H1 (cell line): ENCODE results near the gene TTBK1. TPM values are rescaled to one million over a fixed set of nuclear protein-coding genes. Genes with fewer than 3 reads are reported as not detected.

Experiments used
- CTCF ChIA-PET: fragments of 300-600 bp; sonication (Branson Sonifier 250); formaldehyde crosslinking; loops from one replicate; lab custom pipeline; 2021; ENCODE audit not compliant: partially characterized antibody; lab: Charles Lee
- POLR2A ChIA-PET: fragments of 300-600 bp; sonication (Branson Sonifier 250); formaldehyde crosslinking; loops from one replicate; lab custom pipeline; 2021; ENCODE audit warnings: inconsistent platforms; ENCODE audit not compliant: partially characterized antibody; lab: Charles Lee
- DNase-seq, 2 experiments: peaks; one replicate each; pipeline versions ENCODE4 v3.0.0 to v3.0.0-alpha.2; 2010 to 2022; ENCODE audit warnings: low spot score in 2 of 2, low read depth in 1 of 2, mixed read lengths in 1 of 2
- FAIRE-seq: peaks from 2 replicates; lab custom pipeline; 2011; peaks lifted over from hg19 to GRCh38; lab: Jason Lieb, UNC
- H2AFZ ChIP-seq: 2 replicates; pipeline ENCODE4 v1.8.1; 2012; ENCODE audit warnings: low read length, inconsistent platforms
- H2AK5ac ChIP-seq: 2 replicates; pipeline ENCODE4 v1.6.1; 2013; ENCODE audit warnings: low read depth, low read length
- H2BK120ac ChIP-seq: replicated peaks from 2 replicates; pipeline ENCODE3; 2013; ENCODE audit warnings: low read depth, low read length, inconsistent platforms
- H2BK12ac ChIP-seq: 2 replicates; pipeline ENCODE4 v1.6.1; 2013; ENCODE audit warnings: low read depth, low read length
- H2BK15ac ChIP-seq: 2 replicates; pipeline ENCODE4 v1.6.1; 2013; ENCODE audit warnings: low read length
- H2BK20ac ChIP-seq: 2 replicates; pipeline ENCODE4 v1.6.1; 2013; ENCODE audit warnings: low read length
- H2BK5ac ChIP-seq: 2 replicates; pipeline ENCODE4 v1.6.1; 2013; ENCODE audit warnings: low read depth, low read length
- H3K14ac ChIP-seq: 2 replicates; pipeline ENCODE4 v1.6.1; 2013; ENCODE audit warnings: inconsistent platforms; ENCODE audit not compliant: insufficient read length
- H3K18ac ChIP-seq: 2 replicates; pipeline ENCODE4 v1.6.1; 2013; ENCODE audit warnings: low read length; ENCODE audit errors: extremely low read depth
- H3K23ac ChIP-seq: 2 replicates; pipeline ENCODE4 v1.6.1; 2013; ENCODE audit warnings: inconsistent platforms; ENCODE audit not compliant: insufficient read length
- H3K23me2 ChIP-seq: 2 replicates; pipeline ENCODE4 v1.6.1; 2013; ENCODE audit warnings: low read depth, low read length
- H3K27ac ChIP-seq: 2 replicates; pipeline ENCODE4 v1.6.1; 2011; ENCODE audit warnings: low read depth, low read length, inconsistent platforms
- H3K27me3 ChIP-seq, 4 experiments: replicated peaks in 1 of 4; 1 replicate in 1 of 4; 2 replicates in 3 of 4; pipeline versions ENCODE4 v1.6.1 to v1.8.1; 2011 to 2013; ENCODE audit warnings: low read length in 3 of 4, mild to moderate bottlenecking in 3 of 4, inconsistent platforms in 2 of 4, mixed read lengths in 2 of 4, moderate library complexity in 1 of 4; ENCODE audit not compliant: control insufficient read depth in 3 of 4, insufficient read depth in 3 of 4; ENCODE audit errors: extremely low read depth in 1 of 4
- H3K36me3 ChIP-seq, 4 experiments: 2 replicates each; pipeline versions ENCODE4 v1.6.1 to v1.8.1; 2011 to 2013; ENCODE audit warnings: mild to moderate bottlenecking in 4 of 4, low read length in 3 of 4, moderate library complexity in 2 of 4, control low read depth in 1 of 4, inconsistent platforms in 1 of 4; ENCODE audit not compliant: insufficient read depth in 4 of 4, control insufficient read depth in 2 of 4
- H3K4ac ChIP-seq: replicated peaks from 2 replicates; pipeline ENCODE3; 2013; ENCODE audit warnings: low read length, low read depth, mixed read lengths, inconsistent platforms; ENCODE audit not compliant: insufficient read length
- H3K4me1 ChIP-seq, 4 experiments: replicated peaks in 1 of 4; 1 replicate in 1 of 4; 2 replicates in 3 of 4; pipeline versions ENCODE4 v1.6.1 to v1.8.1; 2011 to 2013; ENCODE audit warnings: low read length in 3 of 4, inconsistent platforms in 2 of 4, mixed read lengths in 1 of 4; ENCODE audit not compliant: insufficient read depth in 4 of 4, control insufficient read depth in 3 of 4
- H3K4me2 ChIP-seq, 2 experiments: 2 replicates each; pipeline versions ENCODE4 v1.6.1 to v1.8.1; 2011 to 2013; ENCODE audit warnings: low read depth in 2 of 2, low read length in 2 of 2, control low read depth in 1 of 2, inconsistent platforms in 1 of 2, mild to moderate bottlenecking in 1 of 2; ENCODE audit not compliant: insufficient read depth in 1 of 2
- H3K4me3 ChIP-seq, 4 experiments: fragments of 200-600, 300-600 bp in 1 of 4; sonication (generic), shearing (Covaris generic), sonication (Bioruptor Twin) in 1 of 4; 2 replicates each; pipeline versions ENCODE4 v1.5.1 to v1.8.1; 2011 to 2016; ENCODE audit warnings: low read length in 4 of 4, low read depth in 3 of 4, control low read depth in 2 of 4, inconsistent platforms in 2 of 4, mild to moderate bottlenecking in 2 of 4, mixed read lengths in 1 of 4, moderate library complexity in 1 of 4; ENCODE audit not compliant: insufficient read depth in 2 of 4; ENCODE audit errors: extremely low read depth in 1 of 4
- H3K56ac ChIP-seq: replicated peaks from 2 replicates; pipeline ENCODE3; 2013; ENCODE audit warnings: low read depth, mild to moderate bottlenecking, mixed read lengths, low read length, inconsistent platforms; ENCODE audit not compliant: insufficient read length
- H3K79me1 ChIP-seq: 2 replicates; pipeline ENCODE4 v1.6.1; 2013; ENCODE audit warnings: low read depth, low read length, control low read depth
- H3K79me2 ChIP-seq, 2 experiments: 2 replicates each; pipeline versions ENCODE4 v1.6.1 to v1.8.1; 2012 to 2013; ENCODE audit warnings: low read length in 2 of 2, mild to moderate bottlenecking in 2 of 2, inconsistent platforms in 1 of 2; ENCODE audit not compliant: insufficient read depth in 2 of 2, control insufficient read depth in 1 of 2
- H3K9ac ChIP-seq, 4 experiments: replicated peaks in 1 of 4; 1 replicate in 1 of 4; 2 replicates in 3 of 4; pipeline versions ENCODE4 v1.6.1 to v1.8.1; 2011 to 2013; ENCODE audit warnings: low read depth in 3 of 4, low read length in 3 of 4, control low read depth in 2 of 4, mild to moderate bottlenecking in 2 of 4, moderate library complexity in 2 of 4, inconsistent platforms in 1 of 4; ENCODE audit errors: extremely low read depth in 1 of 4
- H3K9me3 ChIP-seq, 2 experiments: 2 replicates each; pipeline versions ENCODE4 v1.6.1 to v1.8.1; 2012 to 2013; ENCODE audit warnings: mild to moderate bottlenecking in 2 of 2, moderate library complexity in 2 of 2, control low read depth in 1 of 2, inconsistent platforms in 1 of 2, low read depth in 1 of 2, low read length in 1 of 2, mixed read lengths in 1 of 2; ENCODE audit not compliant: insufficient read depth in 2 of 2
- H4K20me1 ChIP-seq, 2 experiments: replicated peaks in 1 of 2; 2 replicates each; pipeline versions ENCODE3 to v1.8.1; 2011 to 2013; ENCODE audit warnings: inconsistent platforms in 2 of 2, low read length in 2 of 2, mild to moderate bottlenecking in 1 of 2; ENCODE audit not compliant: insufficient read depth in 2 of 2, control insufficient read depth in 1 of 2
- H4K5ac ChIP-seq: 2 replicates; pipeline ENCODE4 v1.6.1; 2013; ENCODE audit warnings: low read length, low read depth, mixed read lengths, inconsistent platforms; ENCODE audit not compliant: insufficient read length
- H4K8ac ChIP-seq: 2 replicates; pipeline ENCODE4 v1.8.0; 2013; ENCODE audit warnings: mild to moderate bottlenecking, moderate library complexity, low read length, inconsistent platforms; ENCODE audit not compliant: insufficient read depth; ENCODE audit errors: extremely low read depth
- H4K91ac ChIP-seq: replicated peaks from 2 replicates; pipeline ENCODE3; 2013; ENCODE audit warnings: low read length, mixed read lengths, inconsistent platforms; ENCODE audit not compliant: insufficient read length
- EGR1 ChIP-seq: IDR thresholded peaks from 2 replicates; pipeline ENCODE4 v1.6.1; 2011; ENCODE audit warnings: low read depth, low read length, borderline replicate concordance
- KDM1A ChIP-seq: fragments of 200-600, 300-600 bp; sonication (generic); IDR thresholded peaks from 2 replicates; pipeline ENCODE4 v1.7.1; 2016; ENCODE audit warnings: mild to moderate bottlenecking, low read length, borderline replicate concordance
- SAP30 ChIP-seq: fragments of 300-600 bp; sonication (generic); IDR thresholded peaks from 2 replicates; pipeline ENCODE4 v1.7.1; 2012; ENCODE audit warnings: low read length, moderate library complexity, mild to moderate bottlenecking, inconsistent platforms; ENCODE audit not compliant: insufficient read depth, insufficient replicate concordance
- WGBS, 2 experiments: shearing (Covaris generic) in 1 of 2; methylation state at CpG; one replicate each; pipeline versions ENCODE4 v1.1.6 to v1.1.7; 2013 to 2015; ENCODE audit warnings: low lambda C conversion rate in 2 of 2, mixed read lengths in 2 of 2, inconsistent platforms in 1 of 2, low coverage in 1 of 2, missing lambda C conversion rate in 1 of 2; ENCODE audit not compliant: insufficient replicate concordance in 2 of 2, insufficient coverage in 1 of 2, insufficient read length in 1 of 2; ENCODE audit errors: extremely low coverage in 1 of 2, missing lambda C conversion rate in 1 of 2; 5-methylcytosine and 5-hydroxymethylcytosine counted together
- polyA plus RNA-seq, 7 experiments: library from polyadenylated mRNA; depleted of rRNA in 3 of 7; stranded (reverse) in 5 of 7; unstranded in 2 of 7; fragments of >200 nt in 5 of 7; fragments of 200-250 nt in 2 of 7; gene quantifications; 1 replicate in 5 of 7; 2 replicates in 1 of 7; 4 replicates in 1 of 7; pipeline versions ENCODE4 v1.2.1 to v1.2.3, GENCODE V29; 2011 to 2013; ENCODE audit warnings: missing spikeins in 2 of 7, mixed read lengths in 2 of 7
- total RNA-seq: library from RNA; stranded (reverse); fragmentation: NEBNext Ultra II Directional; extraction: Animal tissue kit (Norgen Biotek cat#: 25700); gene quantifications from 2 replicates; pipeline ENCODE4 v1.2.1, GENCODE V29; 2021

The TTBK1 gene
- total and polyA plus RNA-seq, 2 of the 8 experiments (the other 6 are each of a cell fraction or from before 2014, with no cell fraction given), result 0.53 to 1.6 TPM

- Histone ChIP-seq H4K8ac (no peak overlapping the region), H3K4me3 (no peak overlapping the region), H3K79me1 (no peaks in the 10 kb centered on the region), H4K5ac (no peak overlapping the region), H2BK120ac (no peak overlapping the region), H3K56ac (no peak overlapping the region), H3K27ac (no peak overlapping the region), H3K18ac (no peak overlapping the region), H2BK15ac (no peak overlapping the region), H2BK12ac (no peak overlapping the region), H2AK5ac (no peak overlapping the region), H3K27me3 (no peaks in the 10 kb centered on the region), H3K4ac (no peak overlapping the region), H3K23me2 (no peaks in the 10 kb centered on the region), H3K36me3 (no peaks in the 10 kb centered on the region), H3K4me2 (no peak overlapping the region), H3K79me2 (no peaks in the 10 kb centered on the region), H3K23ac (no peak overlapping the region), H3K14ac (no peak overlapping the region), H4K91ac (no peak overlapping the region), H3K4me1 (no peaks in the 10 kb centered on the region), H3K9ac (no peak overlapping the region), H2BK20ac (no peak overlapping the region), H4K20me1 (no peaks in the 10 kb centered on the region), H2AFZ (no peak overlapping the region), H2BK5ac (no peak overlapping the region), H3K9me3 (no peaks in the 10 kb centered on the region)
- no peak for FAIRE-seq
- ChIA-PET POLR2A (no interaction called here), CTCF (interaction anchor here (1.0 to 2.6 kb wide), 11 partner anchors 8 to 319 kb away, joined by 3 to 8 read pairs (median 4); partner anchors contain the start of gene CRIP3)
- 74% methylated on average over 1 of the region's 1 CpG; no CpG with 5 or more reads in 1 of the 2 experiments for WGBS, 2 experiments
- DNase-seq, result no peak
- no peak for TF ChIP-seq SAP30
- TF ChIP-seq EGR1, result no peak
- TF ChIP-seq KDM1A, result no peak
Observed at GRCh38 chr6:43325876-43326275, 82.6 kb downstream of the TTBK1 start.
